Endometrial microvascular endothelial cells (primary cell): ENCODE results near the gene NDUFS8. TPM values are rescaled to one million over a fixed set of nuclear protein-coding genes. Genes with fewer than 3 reads are reported as not detected.

Source experiments
- in situ Hi-C: cut with HindIII; loops from 2 replicates; pipeline ENCODE4 v1.10.0; 2017; ENCODE audit warnings: low sequenced_read_pairs, low pct_unique_long_range_greater_than_20kb; ENCODE audit errors: inconsistent ontology term
- total RNA-seq: library from RNA; depleted of rRNA; stranded (reverse); fragments of >200 nt; gene quantifications from one replicate; pipeline ENCODE4 v1.2.3, GENCODE V29; 2015; ENCODE audit errors: inconsistent ontology term

NDUFS8 gene
- total RNA-seq, 1 donor from 2014 or later = 204 TPM

- in situ Hi-C loops = no loop called here
These were observed 13.1 kb downstream of the NDUFS8 start for GRCh38 chr11:68043349-68044144.

GRCh38 chr11:68044145-68044813 is 13.8 kb downstream of the NDUFS8 start:
- in situ Hi-C loops = no loop called here

- in situ Hi-C loops = no loop called here
These were observed 14.4 kb downstream of the NDUFS8 start for GRCh38 chr11:68044898-68045351.

GRCh38 chr11:68047437-68048290 is 17.2 kb downstream of the NDUFS8 start:
- in situ Hi-C loops = no loop called here

- in situ Hi-C loops = no loop called here
These were observed 18.4 kb downstream of the NDUFS8 start for GRCh38 chr11:68048681-68049508.

GRCh38 chr11:68049509-68050370 is 19.3 kb downstream of the NDUFS8 start:
- in situ Hi-C loops = no loop called here

- in situ Hi-C loops = no loop called here
These were observed 19.9 kb downstream of the NDUFS8 start for GRCh38 chr11:68050371-68050841.

- in situ Hi-C loops = no loop called here
These were observed 21.0 kb downstream of the NDUFS8 start for GRCh38 chr11:68051191-68052136.

GRCh38 chr11:68052137-68052873 is 21.8 kb downstream of the NDUFS8 start:
- in situ Hi-C loops = no loop called here

- in situ Hi-C loops = no loop called here
These were observed 22.6 kb downstream of the NDUFS8 start for GRCh38 chr11:68053117-68053516.

- in situ Hi-C loops = no loop called here
These were observed 23.7 kb downstream of the NDUFS8 start for GRCh38 chr11:68053981-68054812.

GRCh38 chr11:68056317-68057285 is 26.1 kb downstream of the NDUFS8 start:
- in situ Hi-C loops = no loop called here

GRCh38 chr11:68057807-68058206 is 27.3 kb downstream of the NDUFS8 start:
- in situ Hi-C loops = no loop called here

GRCh38 chr11:68061508-68061907 is 31.0 kb downstream of the NDUFS8 start:
- in situ Hi-C loops = no loop called here
